ENCODE measurements around the gene EMILIN1.
"Not testable (repeated sequence)": the region's sequence is repeated elsewhere in the genome, so short reads cannot be mapped to it uniquely, and the experiment has no call there.

Gene EMILIN1

DNA sequence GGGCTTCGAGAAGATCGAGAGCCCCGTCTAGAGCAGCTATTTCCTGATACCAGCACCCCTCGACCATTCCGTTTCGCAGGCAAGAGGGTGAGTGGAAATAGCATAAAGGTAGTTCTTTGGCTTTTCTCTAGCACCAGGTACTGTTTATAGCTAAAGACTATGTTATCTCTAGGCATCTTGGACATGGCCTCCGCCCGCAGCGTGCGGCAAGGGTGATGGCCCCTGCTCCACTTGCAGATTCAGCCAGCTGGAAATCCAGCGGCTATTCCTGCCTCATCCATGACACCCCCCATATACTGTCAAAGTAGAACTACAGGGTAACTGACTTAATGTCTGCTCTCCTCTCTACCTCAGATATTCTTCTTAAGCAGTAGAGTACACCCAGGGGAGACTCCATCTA lies 23.7 kb upstream of the EMILIN1 start:
- no peak for DNase-seq (ENCODE audit: low read depth)

DNA sequence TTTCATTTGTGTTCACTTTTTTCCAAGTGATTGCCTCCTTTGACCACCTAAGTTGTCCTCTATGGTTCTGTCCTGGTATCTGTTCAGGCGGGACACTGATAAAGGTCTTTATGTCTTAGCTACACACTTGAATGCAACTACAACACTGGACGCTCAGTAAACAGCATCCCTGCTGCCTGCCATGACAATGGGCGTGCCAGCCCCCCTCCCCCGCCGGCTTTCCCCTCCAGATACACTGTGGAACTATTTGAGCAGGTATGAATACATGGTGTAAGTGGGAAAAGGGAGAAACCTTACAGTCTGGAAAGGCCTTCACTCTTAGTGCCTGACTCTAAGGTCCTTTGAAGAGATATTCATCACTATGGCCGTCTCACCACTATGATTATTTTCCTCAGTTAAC lies 21.2 kb upstream of the EMILIN1 start:
- no peak for DNase-seq (ENCODE audit: low read depth)

DNA sequence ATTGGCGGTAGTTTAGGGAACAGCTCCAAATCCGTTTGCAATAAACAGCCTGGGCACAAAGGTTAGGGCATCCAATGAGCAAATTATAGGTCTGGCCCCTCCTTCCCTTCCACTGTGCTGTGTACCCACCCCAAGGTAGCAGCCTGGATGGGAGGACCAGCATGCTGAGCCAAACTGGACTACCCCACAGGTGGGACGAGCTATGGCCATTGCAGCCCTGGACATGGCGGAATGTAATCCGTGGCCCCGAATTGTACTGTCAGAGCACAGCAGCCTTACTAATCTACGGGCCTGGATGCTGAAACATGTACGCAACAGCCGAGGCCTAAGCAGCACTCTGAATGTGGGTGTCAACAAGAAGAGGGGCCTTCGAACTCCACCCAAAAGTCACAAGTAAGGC lies 20.2 kb upstream of the EMILIN1 start:
- no peak for DNase-seq (ENCODE audit: low read depth)

DNA sequence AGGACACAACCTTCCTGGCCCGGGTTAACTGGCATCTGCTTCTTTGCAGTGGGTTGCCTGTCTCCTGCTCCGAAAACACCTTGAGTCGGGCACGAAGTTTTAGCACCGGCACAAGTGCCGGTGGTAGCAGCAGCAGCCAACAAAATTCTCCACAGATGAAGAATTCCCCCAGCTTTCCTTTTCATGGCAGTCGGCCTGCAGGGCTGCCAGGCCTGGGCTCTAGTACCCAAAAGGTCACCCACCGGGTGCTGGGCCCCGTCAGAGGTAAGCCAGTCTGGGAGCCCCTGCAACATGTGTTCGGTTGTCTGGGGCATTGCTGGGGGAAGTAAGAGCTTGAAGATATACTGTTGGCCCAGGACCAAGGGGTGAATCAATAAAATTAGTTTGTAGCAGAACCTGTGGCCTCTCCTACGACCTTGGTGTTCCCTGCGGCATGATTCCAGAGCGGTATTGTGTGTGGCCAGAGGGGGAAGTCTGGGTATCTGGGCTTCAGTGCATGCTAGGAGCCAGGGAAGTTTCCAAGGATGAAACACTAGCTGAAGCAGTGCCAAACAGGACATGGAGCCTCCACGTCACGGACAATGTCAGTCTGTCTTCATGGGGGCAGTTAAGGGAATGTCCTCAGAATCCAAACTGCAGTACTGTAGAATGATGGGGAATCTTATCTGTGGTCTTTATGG lies 19.1 kb upstream of the EMILIN1 start:
- DNase-seq (ENCODE audit: low read depth) = no peak

DNA sequence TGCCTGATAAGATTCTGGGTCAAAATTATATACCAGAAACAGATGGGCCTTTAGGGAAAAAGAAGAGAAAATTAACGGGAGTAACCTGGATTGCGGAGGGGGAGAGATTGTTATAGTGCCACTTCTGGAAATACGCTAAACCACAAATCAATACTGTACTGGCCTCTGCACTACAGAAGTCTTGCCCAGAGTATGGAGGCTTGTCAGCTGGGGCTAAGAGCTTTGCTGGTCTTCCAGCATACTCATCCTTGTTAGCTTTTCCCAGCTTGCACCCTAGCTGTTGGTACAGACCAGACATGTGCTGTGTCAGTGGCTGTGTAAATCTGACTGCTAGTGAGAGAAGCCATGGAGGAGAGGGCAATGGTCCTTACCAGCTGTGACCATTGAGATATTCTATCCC lies 18.1 kb upstream of the EMILIN1 start:
- no peak for DNase-seq (ENCODE audit: low read depth)

DNA sequence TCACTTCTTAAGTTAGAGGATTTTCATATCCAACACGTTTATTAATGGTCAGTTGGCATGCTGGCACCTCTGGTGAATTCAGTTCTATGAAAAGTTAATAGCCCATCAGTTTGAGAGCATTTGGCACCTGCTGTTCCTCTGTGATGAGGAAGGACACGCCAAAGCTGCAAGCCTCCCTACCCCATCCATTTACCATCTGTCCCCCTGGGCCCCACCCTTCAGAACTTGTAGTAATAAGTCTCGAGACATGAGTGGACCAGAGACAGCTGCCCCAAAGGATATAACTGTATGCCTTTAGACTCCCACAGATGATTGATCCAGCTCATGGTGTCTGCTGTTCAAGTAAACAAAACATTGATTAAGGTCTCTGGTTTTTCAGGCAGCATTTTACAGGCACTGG lies 13.3 kb upstream of the EMILIN1 start:
- DNase-seq (ENCODE audit: low read depth) = no peak

DNA sequence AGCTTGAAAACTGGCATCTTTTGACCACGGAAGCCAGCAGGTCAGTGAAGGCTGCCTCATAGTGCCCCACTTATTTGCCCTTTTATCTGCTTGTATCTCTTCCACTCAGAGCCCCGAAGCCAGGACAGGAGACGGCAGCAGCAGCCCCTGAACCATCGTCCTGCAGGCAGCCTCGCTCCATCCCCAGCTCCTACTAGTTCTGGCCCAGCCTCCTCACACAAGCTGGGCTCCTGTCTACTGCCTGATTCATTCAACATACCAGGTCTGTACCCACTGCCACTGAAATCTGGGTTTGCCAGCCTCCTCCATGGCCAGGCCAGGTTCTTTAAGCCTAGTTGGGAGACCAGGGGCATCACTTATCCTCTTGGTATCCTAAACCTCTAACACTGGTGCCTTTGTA lies 11.0 kb upstream of the EMILIN1 start:
- DNase-seq (ENCODE audit: low read depth) = no peak

DNA sequence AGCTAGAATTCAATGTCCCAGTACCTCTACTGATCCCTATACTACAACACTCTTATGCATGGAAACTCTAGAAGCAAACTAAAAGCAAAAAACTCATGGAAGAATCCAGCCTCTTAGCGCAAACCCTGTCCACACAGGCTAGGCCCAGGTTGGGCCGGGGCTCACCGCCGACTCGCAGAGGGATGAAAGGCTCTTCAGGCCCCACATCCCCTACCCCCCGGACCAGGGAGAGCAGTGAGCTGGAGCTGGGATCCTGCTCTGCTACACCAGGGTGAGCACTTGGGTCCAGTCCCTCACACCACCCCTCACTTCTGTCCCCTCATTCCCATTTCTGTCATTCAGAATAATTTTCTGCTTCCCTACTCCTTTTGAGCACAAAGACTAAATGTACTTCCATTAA lies 9.0 kb upstream of the EMILIN1 start:
- DNase-seq (ENCODE audit: low read depth) = no peak

DNA sequence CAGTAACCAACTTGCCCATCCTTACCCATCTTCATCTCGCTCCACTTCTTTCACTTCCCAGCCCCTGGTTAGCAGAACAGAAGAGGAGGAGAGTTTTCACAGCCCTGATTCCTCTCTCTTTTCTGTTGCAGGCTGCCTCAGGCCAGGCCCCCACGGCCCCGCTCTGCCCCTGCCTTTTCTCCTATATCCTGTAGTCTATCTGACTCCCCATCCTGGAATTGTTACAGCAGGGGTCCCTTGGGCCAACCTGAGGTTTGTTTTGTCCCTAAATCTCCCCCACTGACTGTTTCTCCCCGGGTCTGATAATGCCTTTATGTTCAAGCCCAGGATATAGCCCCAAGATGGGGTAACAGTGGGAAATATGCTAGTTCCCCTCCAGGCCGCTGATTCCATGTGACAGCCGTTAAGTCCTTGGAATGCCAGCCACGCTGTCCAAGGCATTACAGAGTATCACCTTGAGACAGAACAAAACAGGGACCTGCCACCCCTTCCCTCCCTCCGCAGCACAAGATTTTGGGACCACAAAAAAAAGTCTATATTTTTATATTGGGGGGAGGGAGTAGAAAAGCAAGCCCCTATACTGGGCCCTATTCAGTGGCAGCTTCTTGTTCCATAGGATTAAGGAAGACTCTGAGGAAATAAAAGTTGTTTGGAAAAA lies 8.3 kb upstream of the EMILIN1 start:
- DNase-seq (ENCODE audit: low read depth) = no peak

DNA sequence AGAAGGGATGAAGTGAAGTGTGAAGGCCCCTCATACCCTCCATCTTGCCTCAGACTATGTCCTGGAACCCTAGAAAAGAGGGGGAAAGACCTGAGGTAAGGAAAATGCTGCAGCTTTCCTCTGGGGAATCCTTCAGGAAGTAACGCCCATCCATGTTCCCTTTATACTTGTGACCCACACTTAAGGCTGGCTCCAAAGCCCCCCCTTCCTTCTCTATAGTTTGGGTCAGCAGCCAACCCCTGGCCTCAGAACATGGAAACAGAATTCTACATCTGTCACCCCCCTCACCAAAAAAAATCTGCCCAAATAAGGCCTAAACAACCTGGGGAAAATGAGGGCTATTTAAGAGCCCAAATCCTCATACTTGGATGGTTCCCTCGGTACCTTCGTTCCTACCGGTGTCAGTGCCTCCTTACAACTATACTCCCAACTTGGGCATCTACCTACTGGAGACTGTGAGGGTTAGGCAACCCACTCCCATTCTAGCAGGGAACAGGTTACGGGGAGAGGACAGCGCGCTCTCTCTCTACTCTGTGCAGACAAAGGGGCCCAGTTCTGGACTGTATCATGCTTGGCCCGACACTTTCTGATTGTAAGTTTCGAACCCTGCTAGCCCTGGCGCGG lies 7.7 kb upstream of the EMILIN1 start:
- DNase-seq (ENCODE audit: low read depth) = no peak

DNA sequence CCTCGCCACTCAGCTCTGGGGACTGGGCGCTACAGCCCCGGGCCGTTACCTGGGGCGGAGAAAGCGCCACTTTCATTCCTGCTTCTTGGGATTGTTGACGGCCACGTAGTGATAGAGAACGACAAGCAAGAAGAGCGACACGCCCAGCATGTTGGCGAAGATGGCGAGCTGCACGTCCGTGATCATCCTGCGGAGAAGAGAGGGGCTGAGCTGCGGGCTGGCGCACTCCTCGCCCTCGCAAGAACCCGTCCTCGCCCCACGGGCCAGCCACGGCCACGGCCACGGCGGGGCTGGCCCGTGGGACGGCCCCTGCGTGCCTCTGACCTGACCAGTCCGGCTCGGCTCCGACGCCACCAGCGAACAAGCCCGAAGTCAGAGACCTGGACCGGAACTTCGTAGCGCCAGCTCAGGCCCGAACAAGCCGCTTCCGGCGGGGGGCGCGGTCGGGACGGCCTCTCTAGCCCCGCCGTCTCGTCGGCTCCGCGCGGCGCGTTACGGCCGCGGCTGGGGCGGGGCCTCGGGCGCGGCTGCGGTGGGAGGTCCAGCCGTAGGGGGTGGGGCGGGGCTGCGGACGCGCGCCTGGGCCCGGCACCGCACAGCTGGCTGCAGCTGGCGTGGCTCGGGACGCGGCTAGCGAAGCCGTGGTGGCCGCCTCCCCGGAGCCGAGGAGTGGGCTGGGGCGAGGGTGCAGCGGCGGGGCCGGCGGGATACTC lies 7.0 kb upstream of the EMILIN1 start, which contains the start of gene OST4:
OST4 (minus strand) TSS at position 378 of the 713 bp plus-strand sequence.
- DNase-seq (ENCODE audit: low read depth) = peak; percentile 88

DNA sequence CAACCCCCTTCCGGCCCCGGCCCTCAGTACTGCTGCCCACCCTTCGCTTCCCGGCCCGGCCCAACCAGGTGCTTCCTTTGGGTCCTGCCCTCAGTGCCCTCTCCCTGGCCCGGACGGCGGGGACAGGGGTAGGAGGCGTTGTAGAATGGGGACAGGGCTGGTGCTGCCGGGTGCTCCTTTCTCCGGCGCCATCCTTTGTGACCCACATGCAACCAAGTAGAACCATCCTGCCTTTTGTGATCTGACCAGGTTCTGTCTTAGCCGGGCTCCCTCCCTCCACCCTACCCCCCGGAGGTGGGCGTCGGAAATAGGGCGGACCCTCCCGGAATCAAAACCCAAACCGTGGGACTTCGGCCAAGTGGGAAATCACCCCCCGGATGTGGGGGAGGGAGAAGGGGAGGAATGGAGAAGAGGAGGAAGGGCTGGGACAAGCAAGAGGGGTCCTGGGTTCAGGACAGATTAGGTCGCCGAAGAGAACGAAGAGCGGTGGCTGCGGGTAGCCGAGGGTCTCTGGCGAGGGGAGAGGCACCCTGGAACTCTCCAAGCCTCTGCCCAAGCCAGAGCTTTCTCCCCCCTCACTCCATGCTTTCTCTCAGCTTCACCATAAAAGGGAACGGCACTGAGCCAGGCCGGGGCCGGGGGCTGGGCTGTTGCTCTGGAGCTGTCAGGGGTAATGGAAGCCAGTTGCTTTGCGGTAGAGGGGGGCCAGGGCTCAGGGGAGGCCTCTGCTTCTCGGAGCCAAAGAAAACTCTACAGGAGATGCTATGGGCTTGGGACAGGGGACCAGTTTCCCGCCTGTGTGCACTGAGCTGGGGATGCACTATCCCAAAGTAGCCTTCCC lies 6.2 kb upstream of the EMILIN1 start:
- DNase-seq (ENCODE audit: low read depth) = no peak

DNA sequence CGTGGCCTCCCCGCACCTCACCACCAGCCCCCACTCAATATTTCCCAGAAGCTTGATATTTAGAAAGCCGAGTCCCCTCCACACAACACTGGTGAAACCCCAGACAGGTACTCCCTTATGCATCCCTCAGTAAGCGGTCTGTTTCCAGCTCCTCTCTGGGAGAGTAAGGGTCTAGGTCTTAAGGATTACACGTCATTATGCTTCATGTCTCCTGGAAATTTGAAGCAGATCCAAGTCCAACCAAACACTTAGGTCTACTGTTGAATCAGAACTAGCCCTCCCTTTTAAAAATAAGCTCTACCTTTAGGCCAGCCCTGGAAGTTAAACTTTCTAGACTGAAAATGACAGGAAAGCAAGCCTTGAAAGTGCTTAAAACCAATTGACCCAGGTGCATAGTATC lies 5.5 kb upstream of the EMILIN1 start:
- DNase-seq (ENCODE audit: low read depth) = no peak

DNA sequence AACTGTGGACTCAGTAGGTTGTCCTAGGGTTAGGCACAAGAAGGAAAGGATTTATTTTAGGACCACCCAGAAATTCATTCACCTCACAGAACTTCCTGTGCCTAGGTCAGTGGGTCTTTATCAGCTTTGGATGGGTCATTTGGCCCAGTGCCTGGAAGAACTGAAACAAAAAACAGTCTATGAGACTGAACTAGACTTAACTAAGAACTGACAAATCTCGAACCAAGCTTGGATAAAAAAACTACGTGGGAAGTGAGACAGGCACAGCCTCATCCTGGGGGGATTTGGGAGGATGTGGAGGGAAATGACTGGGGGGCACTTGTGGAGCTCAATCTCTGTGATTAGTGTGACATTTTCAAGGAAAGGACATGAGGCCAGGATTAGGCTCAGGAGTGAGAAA lies 4.6 kb upstream of the EMILIN1 start:
- DNase-seq (ENCODE audit: low read depth) = no peak

DNA sequence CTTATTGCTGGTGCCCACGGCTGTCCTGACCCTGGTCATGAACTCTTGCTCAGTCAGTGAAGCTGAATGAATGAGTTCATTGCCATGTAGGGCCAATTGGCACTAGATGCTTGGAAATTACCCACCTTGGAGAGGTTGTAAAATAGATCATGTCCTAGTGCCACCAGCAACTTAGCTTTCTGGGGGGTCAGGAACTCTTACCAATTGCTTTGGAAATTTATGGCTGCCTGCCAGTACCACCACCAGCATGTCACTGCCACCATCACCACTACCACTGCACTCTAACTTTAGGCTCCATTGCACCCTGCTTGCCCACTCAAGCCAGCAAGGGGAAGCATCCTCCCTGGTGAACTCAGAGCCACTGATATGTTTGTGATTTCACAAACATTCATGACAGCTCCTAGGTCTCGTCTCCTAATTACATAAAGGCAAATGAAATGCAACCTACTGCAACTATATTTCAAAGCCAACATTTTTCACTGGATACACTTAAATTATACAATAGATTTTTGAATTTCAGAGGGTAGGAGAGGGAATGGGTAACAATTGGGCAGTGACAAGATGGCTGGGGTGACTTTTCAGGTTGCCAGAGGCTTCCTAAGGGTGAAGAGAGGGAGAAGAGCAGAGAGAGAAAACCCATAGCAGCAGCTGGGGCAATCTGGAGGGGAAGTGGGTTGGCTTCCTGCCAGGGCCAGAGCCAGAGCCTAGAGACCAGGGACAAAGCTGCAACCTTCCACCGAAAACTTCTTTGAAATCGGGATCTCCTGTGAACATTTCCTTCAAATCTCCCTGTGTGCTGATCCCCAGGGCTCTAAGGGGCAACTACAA lies 3.5 kb upstream of the EMILIN1 start:
- no peak for DNase-seq (ENCODE audit: low read depth)

DNA sequence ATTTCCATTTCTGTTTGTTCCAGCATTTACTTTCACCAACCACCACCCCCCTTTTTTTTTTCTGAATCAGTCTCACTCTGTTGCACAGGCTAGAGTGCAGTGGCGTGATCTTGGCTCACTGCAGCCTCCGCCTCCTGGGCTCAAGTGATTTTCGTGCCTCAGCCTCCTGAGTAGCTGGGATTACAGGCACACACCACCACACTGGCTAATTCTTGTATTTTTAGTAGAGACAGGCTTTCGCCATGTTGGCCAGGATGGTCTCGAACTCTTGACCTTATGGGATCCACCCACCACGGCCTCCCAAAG lies 2.9 kb upstream of the EMILIN1 start:
- not testable (repeated sequence) for DNase-seq (ENCODE audit: low read depth)

DNA sequence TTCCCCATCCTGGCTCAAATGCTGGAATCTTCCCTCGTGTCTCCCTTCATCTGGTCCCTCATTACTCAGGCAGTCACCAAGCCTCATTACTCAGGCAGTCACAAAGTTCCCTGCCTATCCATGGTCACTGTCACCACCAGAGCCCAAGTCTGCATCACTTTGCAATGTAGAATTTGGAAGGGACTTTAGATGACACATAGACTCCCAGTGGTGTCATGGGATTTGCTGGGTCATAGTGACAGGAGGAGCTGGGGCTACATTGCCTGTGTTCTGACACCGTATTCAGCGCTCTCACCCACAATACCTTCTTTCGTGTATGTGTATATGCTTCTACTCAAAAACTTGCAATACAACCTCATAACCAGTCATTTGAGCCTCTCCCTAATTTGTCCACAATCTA lies 2.1 kb upstream of the EMILIN1 start:
- no peak for DNase-seq (ENCODE audit: low read depth)

DNA sequence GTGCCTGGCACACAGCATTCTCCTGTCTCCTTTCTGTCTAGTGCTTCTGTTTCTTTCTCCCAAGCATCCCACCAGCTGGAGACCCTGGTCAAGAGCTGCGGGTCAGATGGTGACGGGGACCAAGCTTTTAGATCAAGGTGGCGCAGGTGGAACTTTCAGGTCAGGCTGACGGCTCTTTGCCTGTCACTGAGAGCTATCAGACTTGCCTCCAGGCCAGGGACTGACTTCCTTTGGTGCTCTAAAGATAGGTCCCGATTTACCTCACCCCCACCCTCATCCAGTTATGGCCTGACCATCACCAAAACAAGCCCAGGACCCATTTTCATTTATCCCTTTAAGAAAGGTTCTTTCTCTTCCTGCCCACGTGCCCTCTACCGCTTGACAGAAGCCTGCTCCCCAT lies 1.2 kb upstream of the EMILIN1 start:
- no peak for DNase-seq (ENCODE audit: low read depth)

DNA sequence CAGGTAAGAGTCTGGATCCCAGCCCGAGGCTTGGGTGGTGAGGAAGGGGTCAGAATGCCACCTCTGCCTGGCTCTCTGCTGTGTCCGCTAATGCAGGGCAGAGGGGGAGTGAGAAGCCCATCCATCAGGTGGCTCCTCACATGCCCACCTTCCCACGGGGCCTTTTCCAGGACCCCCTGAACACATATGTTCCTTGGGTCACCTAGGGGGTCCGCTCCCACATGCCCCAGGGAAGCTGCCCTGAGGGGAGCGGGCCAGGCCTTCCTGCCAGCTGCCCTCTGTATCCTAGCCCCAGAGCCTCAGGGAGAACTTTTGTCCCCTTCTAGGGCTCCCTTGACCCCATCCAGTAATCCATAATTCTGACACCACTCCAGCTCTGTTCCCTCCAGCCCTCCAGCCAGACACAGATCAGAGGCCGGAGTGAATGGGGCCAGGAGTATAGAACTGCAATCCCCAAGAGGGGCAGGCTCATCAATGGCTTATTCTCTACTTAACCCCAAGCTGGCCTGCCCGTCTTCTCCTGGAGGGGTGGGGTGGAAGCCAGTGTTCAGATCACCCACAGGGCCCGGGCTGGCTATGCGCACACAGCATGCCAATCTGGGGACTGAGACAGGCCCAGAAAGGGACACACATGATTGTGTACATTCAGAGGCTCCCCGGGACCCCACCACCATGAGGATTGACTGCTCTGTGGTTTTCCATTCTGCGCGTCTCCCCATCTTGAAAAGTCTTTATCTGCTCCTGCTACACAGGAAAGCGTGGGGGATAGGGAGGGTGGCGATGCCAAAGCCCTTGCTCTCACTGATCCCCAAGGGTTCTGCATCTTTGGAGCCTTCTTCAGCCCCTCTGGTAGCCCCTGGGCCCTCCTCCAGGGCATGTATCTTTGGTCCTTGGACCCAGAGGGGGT lies 1.1 kb downstream of the EMILIN1 start:
- DNase-seq (ENCODE audit: low read depth) = no peak

DNA sequence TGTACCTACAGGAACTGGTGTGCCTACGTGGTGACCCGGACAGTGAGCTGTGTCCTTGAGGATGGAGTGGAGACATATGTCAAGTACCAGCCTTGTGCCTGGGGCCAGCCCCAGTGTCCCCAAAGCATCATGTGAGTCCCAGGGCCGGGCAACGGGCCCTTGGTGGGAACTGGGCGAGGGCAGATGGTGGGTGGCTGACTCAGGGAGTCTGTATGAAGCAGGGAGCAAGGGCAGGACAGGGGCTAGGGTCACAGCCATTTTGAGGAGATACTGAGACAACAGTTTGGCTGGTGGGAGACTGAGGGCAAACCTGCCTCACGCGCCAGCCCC lies 1.7 kb downstream of the EMILIN1 start:
- no peak for DNase-seq (ENCODE audit: low read depth)

DNA sequence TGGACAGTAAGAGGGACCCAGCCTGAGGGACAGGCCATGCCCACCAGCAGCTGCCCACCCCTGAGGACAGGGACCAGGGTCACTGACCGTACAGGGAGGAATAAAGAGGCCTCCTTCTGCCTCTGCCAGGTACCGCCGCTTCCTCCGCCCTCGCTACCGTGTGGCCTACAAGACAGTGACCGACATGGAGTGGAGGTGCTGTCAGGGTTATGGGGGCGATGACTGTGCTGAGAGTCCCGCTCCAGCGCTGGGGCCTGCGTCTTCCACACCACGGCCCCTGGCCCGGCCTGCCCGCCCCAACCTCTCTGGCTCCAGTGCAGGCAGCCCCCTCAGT lies 2.2 kb downstream of the EMILIN1 start:
- no peak for DNase-seq (ENCODE audit: low read depth)

Measured in activated T-helper 1 cell treated with Interleukin-2 at 50 U/mL for 16 hours (primary cell).